HepG2 (cell line): ENCODE data around the gene YPEL3. TPM values are rescaled to one million over a fixed set of nuclear protein-coding genes. Genes with fewer than 3 reads are reported as not detected.

Source experiments
- ATAC-seq: fragments of 200-7000 bp; cut with Tn5 transposase; 3 replicates; pipeline ENCODE4 v1.9.1; 2020; ENCODE audit warnings: mild to moderate bottlenecking, moderate library complexity
- BruUV-seq: library from RNA; stranded (reverse); fragments of 400-500 nt; replicated peaks from 2 replicates; lab custom pipeline; 2021; lab: Mats Ljungman, UMichigan
- CTCF ChIA-PET: fragments of 300-600 bp; formaldehyde crosslinking; extraction: SDS; loops from one replicate; lab custom pipeline; 2021; ENCODE audit warnings: low total read pairs, inconsistent platforms, low intra/inter-chr PET ratio; lab: Yijun Ruan, JAX
- POLR2A ChIA-PET: fragments of 350-600 bp; sonication (Branson Sonifier 250); formaldehyde crosslinking; loops from one replicate; lab custom pipeline; 2020; ENCODE audit warnings: antibody characterized with exemption, inconsistent platforms; lab: Yijun Ruan, JAX
- DNase-seq: peaks from one replicate; pipeline ENCODE4 v3.0.0-alpha.2; 2015; ENCODE audit warnings: low spot score
- FAIRE-seq: peaks from 3 replicates; lab custom pipeline; 2011; peaks lifted over from hg19 to GRCh38; lab: Jason Lieb, UNC
- H2AFZ ChIP-seq: one replicate; pipeline ENCODE4 v1.6.1; 2011; ENCODE audit warnings: low read length, inconsistent platforms
- H3K27ac ChIP-seq: fragments of 300-600 bp; 3 replicates; pipeline ENCODE4 v1.8.0; 2011; ENCODE audit warnings: mixed run types, mild to moderate bottlenecking, mixed read lengths, low read length, inconsistent platforms; ENCODE audit not compliant: insufficient read depth; ENCODE audit errors: extremely low read length
- H3K27me3 ChIP-seq, 2 experiments: fragments of 200-600 bp in 1 of 2; 2 replicates in 1 of 2; 3 replicates in 1 of 2; pipeline versions ENCODE4 v1.6.0 to v1.8.0; 2011; ENCODE audit warnings: low read length in 2 of 2, mild to moderate bottlenecking in 2 of 2, moderate library complexity in 2 of 2, inconsistent platforms in 1 of 2; ENCODE audit not compliant: insufficient read depth in 2 of 2, control insufficient read depth in 1 of 2
- H3K36me3 ChIP-seq, 2 experiments: fragments of 200-600 bp in 1 of 2; replicated peaks in 1 of 2; 2 replicates in 1 of 2; 3 replicates in 1 of 2; pipeline versions ENCODE4 v1.5.1 to v1.8.0; 2011; ENCODE audit warnings: low read length in 2 of 2, inconsistent platforms in 1 of 2; ENCODE audit not compliant: insufficient read depth in 2 of 2, control insufficient read depth in 1 of 2
- H3K4me1 ChIP-seq: 2 replicates; pipeline ENCODE4 v1.5.1; 2012; ENCODE audit warnings: low read length, inconsistent platforms; ENCODE audit not compliant: insufficient read depth
- H3K4me2 ChIP-seq: 2 replicates; pipeline ENCODE4 v1.6.0; 2011; ENCODE audit warnings: low read depth, low read length, inconsistent platforms
- H3K4me3 ChIP-seq, 3 experiments: fragments of 200-600 bp in 1 of 3; sonication (generic), shearing (Covaris generic) in 1 of 3; replicated peaks in 1 of 3; 2 replicates each; pipeline ENCODE4 v1.5.1; 2011 to 2016; ENCODE audit warnings: low read length in 3 of 3, inconsistent platforms in 2 of 3, low read depth in 2 of 3, mild to moderate bottlenecking in 2 of 3, control low read depth in 1 of 3, mixed read lengths in 1 of 3; ENCODE audit not compliant: insufficient read depth in 1 of 3
- H3K79me2 ChIP-seq: one replicate; pipeline ENCODE4 v1.6.1; 2011; ENCODE audit warnings: low read length, inconsistent platforms; ENCODE audit not compliant: insufficient read depth
- H3K9ac ChIP-seq: 2 replicates; pipeline ENCODE4 v1.6.0; 2011; ENCODE audit warnings: mild to moderate bottlenecking, low read depth, low read length, inconsistent platforms; ENCODE audit not compliant: insufficient read depth
- H3K9me3 ChIP-seq: 2 replicates; pipeline ENCODE4 v1.5.1; 2012; ENCODE audit warnings: mild to moderate bottlenecking, low read length
- H4K20me1 ChIP-seq: 2 replicates; pipeline ENCODE4 v1.6.0; 2011; ENCODE audit warnings: inconsistent platforms, mild to moderate bottlenecking, low read length, moderate library complexity; ENCODE audit not compliant: insufficient read depth
- BHLHE40 ChIP-seq: IDR thresholded peaks from 2 replicates; pipeline ENCODE4 v1.6.1; 2011; ENCODE audit warnings: low read length, improper control_type of control experiment
- CBX5 ChIP-seq: sonication (generic); formaldehyde crosslinking; IDR thresholded peaks from 2 replicates; pipeline ENCODE4 v1.4.0; 2020; ENCODE audit warnings: missing genetic modification reagents, borderline replicate concordance
- HNRNPK ChIP-seq: fragments of 200-400 bp; formaldehyde crosslinking; IDR thresholded peaks from 2 replicates; pipeline ENCODE4 v1.6.1; 2018; ENCODE audit warnings: low read length, low read depth, moderate library complexity, mild to moderate bottlenecking; ENCODE audit not compliant: poor library complexity, severe bottlenecking
- KMT2A ChIP-seq: sonication (generic); formaldehyde crosslinking; IDR thresholded peaks from 2 replicates; pipeline ENCODE4 v1.4.0; 2020; ENCODE audit warnings: missing genetic modification reagents
- TCF7 ChIP-seq: sonication (generic); IDR thresholded peaks from 2 replicates; pipeline ENCODE4 v1.6.1; 2016; ENCODE audit warnings: antibody characterized with exemption, low read depth
- ZBTB14 ChIP-seq: sonication (generic); formaldehyde crosslinking; IDR thresholded peaks from 2 replicates; pipeline ENCODE4 v1.4.0; 2020; ENCODE audit warnings: missing genetic modification reagents
- ZNF136 ChIP-seq: sonication (generic); formaldehyde crosslinking; IDR thresholded peaks from 2 replicates; pipeline ENCODE4 v1.8.1; 2022; ENCODE audit warnings: low read depth, mild to moderate bottlenecking, moderate library complexity, missing genetic modification reagents
- ZNF335 ChIP-seq: sonication (generic); formaldehyde crosslinking; IDR thresholded peaks from 2 replicates; pipeline ENCODE4 v1.4.0; 2020; ENCODE audit warnings: missing genetic modification reagents
- ZNF773 ChIP-seq: sonication (generic); formaldehyde crosslinking; IDR thresholded peaks from 2 replicates; pipeline ENCODE4 v1.4.0; 2020; ENCODE audit warnings: missing genetic modification reagents, borderline replicate concordance
- WGBS: methylation state at CpG from one replicate; pipeline ENCODE4 v1.1.6; 2017; ENCODE audit warnings: low lambda C conversion rate; 5-methylcytosine and 5-hydroxymethylcytosine counted together
- in situ Hi-C: cut with HindIII; loops from 2 replicates; pipeline ENCODE4 v1.10.0; 2017; ENCODE audit warnings: low pct_unique_long_range_greater_than_20kb; ENCODE audit not compliant: extremely low pct_ligation_motif_present
- intact Hi-C: fragments of 100-400 bp; cut with micrococcal nuclease; formaldehyde crosslinking; loops from one replicate; pipeline ENCODE4 v1.10.0; 2022; ENCODE audit not compliant: unreplicated experiment
- polyA plus RNA-seq, 8 experiments: library from polyadenylated mRNA; depleted of rRNA in 3 of 8; stranded (reverse) in 7 of 8; unstranded in 1 of 8; fragments of >200 nt; fragmentation: Illumina TruSeq in 4 of 8; extraction: Trizol in 4 of 8; gene quantifications; 2 replicates each; pipeline versions ENCODE4 v1.2.1 to v1.2.3, GENCODE V29; 2011 to 2016; ENCODE audit warnings: low read depth in 4 of 8, missing spikeins in 1 of 8, mixed read lengths in 1 of 8; ENCODE audit not compliant: insufficient read depth in 1 of 8
- total RNA-seq, 5 experiments: library from RNA; depleted of rRNA; stranded (reverse); fragments of >200 nt; fragmentation: Illumina TruSeq; extraction: Trizol; gene quantifications; 2 replicates each; pipeline ENCODE4 v1.2.3, GENCODE V29; 2016; ENCODE audit warnings: low read depth in 1 of 5
- TF ChIP-seq, protein P1 (sequence below): sonication (generic); formaldehyde crosslinking; IDR thresholded peaks from 2 replicates; pipeline ENCODE4 v1.5.1; 2020; ENCODE audit warnings: mild to moderate bottlenecking, missing genetic modification reagents
- TF ChIP-seq, protein P2 (sequence below): fragments of 450-650 bp; IDR thresholded peaks from 2 replicates; pipeline ENCODE4 v1.6.1; 2016
- TF ChIP-seq, protein P3 (sequence below): sonication (generic); formaldehyde crosslinking; IDR thresholded peaks from 2 replicates; pipeline ENCODE4 v1.4.0; 2020; ENCODE audit warnings: mild to moderate bottlenecking, missing genetic modification reagents

The YPEL3 gene
- total and polyA plus RNA-seq, 2 of the 13 experiments (the other 11 are each of a cell fraction or from before 2014, with no cell fraction given): 5.4 to 47.0 TPM

GRCh38 chr16:30053376-30054015 lies 42.5 kb downstream of the YPEL3 start (continued):
- TF ChIP-seq, protein P1, sequence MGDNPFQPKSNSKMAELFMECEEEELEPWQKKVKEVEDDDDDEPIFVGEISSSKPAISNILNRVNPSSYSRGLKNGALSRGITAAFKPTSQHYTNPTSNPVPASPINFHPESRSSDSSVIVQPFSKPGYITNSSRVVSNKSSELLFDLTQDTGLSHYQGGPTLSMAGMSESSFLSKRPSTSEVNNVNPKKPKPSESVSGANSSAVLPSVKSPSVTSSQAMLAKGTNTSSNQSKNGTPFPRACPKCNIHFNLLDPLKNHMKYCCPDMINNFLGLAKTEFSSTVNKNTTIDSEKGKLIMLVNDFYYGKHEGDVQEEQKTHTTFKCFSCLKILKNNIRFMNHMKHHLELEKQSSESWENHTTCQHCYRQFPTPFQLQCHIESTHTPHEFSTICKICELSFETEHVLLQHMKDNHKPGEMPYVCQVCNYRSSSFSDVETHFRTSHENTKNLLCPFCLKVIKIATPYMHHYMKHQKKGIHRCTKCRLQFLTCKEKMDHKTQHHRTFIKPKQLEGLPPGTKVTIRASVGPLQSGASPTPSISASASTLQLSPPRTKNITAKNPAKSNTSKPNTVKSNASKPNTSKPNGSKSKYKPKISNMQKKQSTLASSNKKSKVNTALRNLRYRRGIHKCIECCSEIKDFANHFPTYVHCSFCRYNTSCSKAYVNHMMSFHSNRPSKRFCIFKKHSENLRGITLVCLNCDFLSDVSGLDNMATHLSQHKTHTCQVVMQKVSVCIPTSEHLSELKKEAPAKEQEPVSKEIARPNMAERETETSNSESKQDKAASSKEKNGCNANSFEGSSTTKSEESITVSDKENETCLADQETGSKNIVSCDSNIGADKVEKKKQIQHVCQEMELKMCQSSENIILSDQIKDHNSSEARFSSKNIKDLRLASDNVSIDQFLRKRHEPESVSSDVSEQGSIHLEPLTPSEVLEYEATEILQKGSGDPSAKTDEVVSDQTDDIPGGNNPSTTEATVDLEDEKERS (CRISPR knock-in tag): 0 out of 2 replicates have a peak, but pooled peaks have one; percentile 25
- TF ChIP-seq, protein P2, sequence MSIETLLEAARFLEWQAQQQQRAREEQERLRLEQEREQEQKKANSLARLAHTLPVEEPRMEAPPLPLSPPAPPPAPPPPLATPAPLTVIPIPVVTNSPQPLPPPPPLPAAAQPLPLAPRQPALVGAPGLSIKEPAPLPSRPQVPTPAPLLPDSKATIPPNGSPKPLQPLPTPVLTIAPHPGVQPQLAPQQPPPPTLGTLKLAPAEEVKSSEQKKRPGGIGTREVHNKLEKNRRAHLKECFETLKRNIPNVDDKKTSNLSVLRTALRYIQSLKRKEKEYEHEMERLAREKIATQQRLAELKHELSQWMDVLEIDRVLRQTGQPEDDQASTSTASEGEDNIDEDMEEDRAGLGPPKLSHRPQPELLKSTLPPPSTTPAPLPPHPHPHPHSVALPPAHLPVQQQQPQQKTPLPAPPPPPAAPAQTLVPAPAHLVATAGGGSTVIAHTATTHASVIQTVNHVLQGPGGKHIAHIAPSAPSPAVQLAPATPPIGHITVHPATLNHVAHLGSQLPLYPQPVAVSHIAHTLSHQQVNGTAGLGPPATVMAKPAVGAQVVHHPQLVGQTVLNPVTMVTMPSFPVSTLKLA: no peak
- no peak for TF ChIP-seq BHLHE40
- TF ChIP-seq, all 625 proteins: peak for 6

DNA sequence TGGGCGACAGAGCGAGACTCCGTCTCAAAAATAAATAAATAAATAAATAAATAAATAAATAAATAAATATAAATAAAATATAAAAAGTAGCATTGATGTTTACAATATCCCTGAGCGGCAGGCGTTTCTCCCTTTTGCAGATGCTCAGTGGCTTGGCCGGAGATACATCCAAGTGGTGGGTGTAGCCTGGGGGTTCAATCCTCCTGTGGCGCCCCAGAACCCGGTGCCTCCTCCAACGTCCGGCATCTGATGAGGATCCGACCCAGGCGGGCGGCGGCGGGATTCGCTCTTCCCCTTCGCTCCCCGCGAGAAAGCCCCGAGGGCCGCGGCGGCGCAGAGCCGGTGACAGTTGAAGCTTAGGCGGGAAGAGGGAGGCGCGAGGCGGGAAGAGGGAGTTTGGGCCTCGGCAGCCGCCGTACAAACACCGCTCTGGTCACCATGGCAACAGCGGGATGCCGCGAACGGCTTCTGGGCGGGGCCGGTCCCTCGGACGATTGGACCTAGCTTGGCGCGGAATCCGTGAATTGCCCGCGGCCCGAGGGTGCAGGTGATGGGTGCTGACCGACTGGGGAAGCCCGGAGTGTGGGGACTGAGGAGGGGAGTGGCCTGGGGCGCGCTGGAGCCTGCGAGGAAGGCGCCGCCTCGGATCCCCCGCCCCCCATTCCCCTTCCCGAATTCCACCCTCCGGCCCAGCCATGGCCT lies 43.2 kb downstream of the YPEL3 start:
- Histone ChIP-seq H3K27ac (no peak overlapping the region), H3K9ac (peak overlapping the region; percentile 51), H3K4me3 (peak overlapping the region; percentile 63 to 77 (median 75)), H3K36me3 (no peaks in the 10 kb centered on the region), H3K9me3 (no peaks in the 10 kb centered on the region), H3K4me1 (peaks cover 26% of the 10 kb centered on the region), H3K4me2 (peak overlapping the region; percentile 96), H4K20me1 (no peaks in the 10 kb centered on the region), H3K79me2 (no peaks in the 10 kb centered on the region), H3K27me3 (peaks cover 0 to 7% of the 10 kb centered on the region in 2 experiments; a peak in 2 of 5 replicates), H2AFZ (no peak overlapping the region)
- DNase-seq (peak; percentile 88), FAIRE-seq (no peak), ATAC-seq (peak; percentile 76)
- WGBS: 19% methylated on average over 18 of the region's 58 CpGs
- ChIA-PET CTCF (interaction anchor here (1.2 kb wide), 1 partner anchor 21 kb away, joined by 5 read pairs; no protein-coding TSS in a partner anchor), POLR2A (interaction anchor here (1.0 to 5.6 kb wide), 5 partner anchors 12 to 237 kb away, joined by 3 to 66 read pairs (median 4); partner anchors contain the start of genes ALDOA, PAGR1, SEZ6L2 and TBX6)
- in situ Hi-C loops (no loop called here), intact Hi-C loops (no loop called here)
- no TSS peak for BruUV-seq
- TF ChIP-seq ZBTB14 (CRISPR knock-in tag) (peak; percentile 52; the same call in 1 of the 2 replicates), CBX5 (peak; percentile 97), ZNF335 (CRISPR knock-in tag) (peak; percentile 81; the same call in 1 of the 2 replicates), ZNF773 (peak; percentile 67; the same call in 1 of the 2 replicates), KMT2A (CRISPR knock-in tag) (peak; percentile 81), TCF7 (no peak), ZNF136 (CRISPR knock-in tag) (peak; percentile 97), HNRNPK (peak; percentile 97)
- TF ChIP-seq, protein P3, sequence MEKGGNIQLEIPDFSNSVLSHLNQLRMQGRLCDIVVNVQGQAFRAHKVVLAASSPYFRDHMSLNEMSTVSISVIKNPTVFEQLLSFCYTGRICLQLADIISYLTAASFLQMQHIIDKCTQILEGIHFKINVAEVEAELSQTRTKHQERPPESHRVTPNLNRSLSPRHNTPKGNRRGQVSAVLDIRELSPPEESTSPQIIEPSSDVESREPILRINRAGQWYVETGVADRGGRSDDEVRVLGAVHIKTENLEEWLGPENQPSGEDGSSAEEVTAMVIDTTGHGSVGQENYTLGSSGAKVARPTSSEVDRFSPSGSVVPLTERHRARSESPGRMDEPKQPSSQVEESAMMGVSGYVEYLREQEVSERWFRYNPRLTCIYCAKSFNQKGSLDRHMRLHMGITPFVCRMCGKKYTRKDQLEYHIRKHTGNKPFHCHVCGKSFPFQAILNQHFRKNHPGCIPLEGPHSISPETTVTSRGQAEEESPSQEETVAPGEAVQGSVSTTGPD (CRISPR knock-in tag): no peak
